NCI-H748 (cell line): Measurements from ENCODE around the gene FBXL20.
A peak's percentile ranks its signal among the peaks of the same experiment; 100 is the strongest.
"Not testable (repeated sequence)": the region's sequence is repeated elsewhere in the genome, so short reads cannot be mapped to it uniquely, and the experiment has no call there.

Experiments
- DNase-seq: peaks from one replicate; lab custom pipeline; 2025; ENCODE audit not compliant: unreplicated experiment; lab: John Stamatoyannopoulos, UW

The FBXL20 gene

DNA sequence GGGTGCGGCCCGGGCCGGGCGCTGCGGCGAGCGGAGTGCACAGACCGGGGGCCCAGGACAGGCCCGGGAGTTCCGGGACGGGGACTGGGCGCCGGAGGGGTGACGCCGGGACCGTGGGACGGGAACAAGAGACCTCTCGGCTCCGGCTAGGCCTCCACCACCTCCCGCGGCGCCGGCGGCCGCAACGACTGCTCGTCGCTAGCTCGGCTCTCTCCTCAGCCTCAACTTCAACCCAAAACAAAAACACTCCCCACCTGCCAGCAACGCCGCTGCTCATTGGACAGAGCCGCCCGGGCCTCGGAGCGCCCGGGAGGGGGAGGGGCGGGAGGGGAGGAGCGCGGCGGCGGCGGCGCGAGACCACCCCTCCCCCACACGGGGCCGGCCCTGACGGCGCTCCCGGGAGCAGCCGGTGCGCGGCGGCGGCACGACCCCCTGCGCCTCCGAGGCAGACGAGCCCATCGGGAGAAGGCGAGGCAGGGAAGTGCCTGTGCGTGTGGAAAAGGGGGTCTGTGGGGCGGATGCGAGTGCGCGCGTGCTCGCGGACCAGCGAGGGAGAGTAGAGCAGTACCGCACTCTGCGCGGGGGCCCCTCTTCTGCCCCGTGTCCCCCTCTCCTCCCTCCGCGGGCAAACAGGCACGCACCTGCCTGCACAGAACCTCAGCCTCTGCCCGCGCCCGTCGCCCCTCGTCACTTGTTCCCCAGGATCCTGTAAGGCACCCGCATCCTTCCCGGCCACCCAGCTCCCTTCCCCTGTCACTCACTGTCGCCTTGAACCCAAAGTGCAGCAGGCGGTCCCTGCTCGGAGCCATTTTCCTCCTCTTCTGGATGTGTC lies at the start of gene FBXL20:
FBXL20 (minus strand) TSS at position 215 of the 832 bp plus-strand sequence. CDS start 224 bp downstream, outside the sequence.
- peak; percentile 88 for DNase-seq

GRCh38 chr17:39450847-39451581 lies 49.6 kb upstream of the FBXL20 start, which contains the start of gene MED1:
Gene MED1, minus strand, starts transcription at chr17:39451263. Its CDS starts 201 bp downstream, at chr17:39451062.
- DNase-seq, result peak; percentile 99

GRCh38 chr17:39450051-39450450 lies 48.6 kb upstream of the FBXL20 start:
- DNase-seq, result no peak

GRCh38 chr17:39447561-39447960 lies 46.1 kb upstream of the FBXL20 start:
- DNase-seq, result no peak

GRCh38 chr17:39443326-39443725 lies 41.9 kb upstream of the FBXL20 start:
- no peak for DNase-seq

DNA sequence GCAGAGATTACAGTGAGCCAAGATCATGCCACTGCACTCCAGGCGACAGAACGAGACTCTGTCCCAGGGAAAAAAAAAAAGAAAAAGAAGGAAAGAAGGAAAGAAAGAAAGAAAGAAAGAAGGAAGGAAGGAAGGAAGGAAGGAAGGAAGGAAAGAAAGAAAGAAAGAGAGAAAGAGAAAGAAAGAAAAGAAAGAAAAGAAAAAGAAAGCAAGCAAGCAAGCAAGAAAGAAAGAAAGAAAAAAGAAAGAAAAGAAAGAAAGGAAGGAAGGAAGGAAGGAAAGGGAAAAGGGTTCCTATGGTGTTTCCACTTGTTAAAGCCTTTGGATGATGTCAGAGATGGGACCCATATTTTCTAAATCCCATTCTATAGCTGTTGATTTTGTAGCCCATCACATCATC lies 38.4 kb upstream of the FBXL20 start:
- DNase-seq, result not testable (repeated sequence)

DNA sequence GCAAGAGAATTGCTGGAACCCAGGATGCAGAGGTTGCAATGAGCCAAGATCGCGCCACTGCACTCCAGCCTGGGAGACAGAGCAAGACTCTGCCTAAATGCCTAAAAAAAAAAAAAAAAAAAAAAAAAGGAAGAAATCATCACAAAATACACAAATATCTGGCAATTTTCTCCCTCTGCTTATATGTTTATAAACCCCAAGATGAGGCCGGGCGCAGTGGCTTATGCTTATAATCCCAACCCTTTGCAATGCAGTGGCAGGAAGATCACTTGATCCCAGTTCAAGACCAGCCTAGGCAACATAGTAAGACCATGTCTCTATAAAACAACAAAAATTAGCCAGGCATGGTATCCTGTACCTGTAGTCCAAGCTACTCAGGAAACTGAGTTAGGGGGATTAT lies 28.2 kb upstream of the FBXL20 start:
- no peak for DNase-seq

DNA sequence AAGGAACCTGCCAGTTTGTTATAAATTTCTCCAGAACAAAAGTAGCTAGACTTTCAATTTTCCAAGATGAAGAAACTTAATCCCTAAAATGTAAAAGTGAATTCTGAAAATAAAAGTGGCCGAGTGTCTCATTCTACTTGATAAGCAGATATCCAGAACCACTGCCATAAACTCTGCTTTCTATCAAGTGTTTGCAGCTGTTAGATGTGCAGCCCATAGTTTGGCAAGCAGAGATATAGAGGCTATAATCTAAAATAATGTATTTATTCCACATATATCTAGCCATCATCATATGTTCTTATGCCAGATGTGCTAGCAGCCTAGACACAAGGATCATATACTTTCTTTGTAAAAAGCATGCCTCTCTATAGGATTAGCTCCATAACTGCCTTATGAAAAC lies 14.7 kb upstream of the FBXL20 start:
- DNase-seq, result no peak

- no peak for DNase-seq
These were observed 8.9 kb upstream of the FBXL20 start for GRCh38 chr17:39410279-39410678.

DNA sequence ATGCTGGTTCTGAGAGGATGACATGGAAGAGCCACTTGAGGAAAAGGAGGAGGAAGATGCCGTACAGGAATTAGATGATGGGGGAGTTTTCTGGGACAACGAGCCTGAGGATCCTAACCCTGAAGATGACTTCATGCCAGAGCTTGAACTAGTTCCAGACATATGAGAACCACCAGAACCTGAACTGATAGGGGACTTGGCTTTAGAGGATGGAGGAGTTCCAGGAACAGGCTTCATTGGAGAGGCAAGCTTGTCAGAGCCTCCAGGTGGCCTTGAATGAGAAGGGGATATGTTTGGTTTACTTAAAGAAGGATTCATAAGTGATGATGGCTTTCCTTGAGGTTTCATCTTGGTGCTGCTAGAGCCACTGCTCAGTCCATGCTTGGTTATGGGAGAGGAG lies 6.9 kb upstream of the FBXL20 start:
- no peak for DNase-seq

GRCh38 chr17:39406951-39407350 lies 5.5 kb upstream of the FBXL20 start:
- DNase-seq, result no peak

DNA sequence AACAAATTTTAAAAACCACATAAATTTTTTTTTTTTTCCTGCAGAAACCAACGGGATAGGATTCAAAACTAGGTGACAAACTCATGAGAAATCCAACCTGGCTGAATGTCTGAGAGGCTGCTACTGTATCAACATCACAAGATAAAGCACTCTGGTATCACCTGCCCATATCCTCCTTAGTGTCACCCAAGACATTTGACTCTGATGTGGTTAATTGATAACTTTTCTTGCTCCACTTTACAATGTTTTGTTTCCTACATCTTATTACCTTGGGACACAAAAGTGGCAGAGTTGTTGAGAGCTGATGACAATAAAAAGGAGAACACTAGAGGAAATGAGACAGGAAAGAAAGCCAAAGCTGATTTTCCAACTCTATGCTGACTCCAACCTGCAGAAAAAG lies 4.0 kb upstream of the FBXL20 start:
- DNase-seq, result no peak

GRCh38 chr17:39404542-39405378 lies 3.3 kb upstream of the FBXL20 start:
- DNase-seq, result no peak

DNA sequence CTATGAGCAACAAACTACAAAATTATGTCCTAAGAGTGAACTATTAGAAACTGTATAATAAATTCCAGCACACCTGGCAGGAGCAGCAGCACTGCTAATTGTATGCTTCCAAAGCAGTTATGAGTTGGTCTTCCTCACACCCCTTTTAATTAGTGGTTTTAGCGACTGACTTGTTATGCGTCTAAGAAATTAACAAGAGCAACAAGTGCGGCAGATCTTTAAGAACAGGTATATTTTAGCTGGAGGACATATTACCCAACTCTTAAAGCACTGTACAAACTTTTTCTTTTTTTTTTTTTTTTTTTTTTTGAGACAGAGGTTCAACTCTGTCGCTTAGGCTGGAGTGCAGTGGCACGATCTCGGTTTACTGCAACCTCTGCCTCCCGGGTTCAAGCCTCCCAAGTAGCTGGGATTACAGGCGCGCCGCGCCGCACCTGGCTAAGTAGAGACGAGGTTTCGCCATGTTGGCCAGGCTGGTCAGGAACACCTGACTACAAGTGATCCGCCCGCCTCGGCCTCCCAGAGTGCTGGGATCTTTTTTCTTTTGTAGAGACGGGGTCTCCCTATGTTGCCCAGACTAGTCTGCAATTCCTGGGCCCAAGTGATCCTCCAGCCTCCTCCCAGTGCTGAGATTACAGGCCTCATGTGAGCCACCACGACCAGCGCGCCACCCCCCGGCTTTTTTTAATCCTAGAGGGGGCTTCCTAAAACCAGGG lies 1.6 kb upstream of the FBXL20 start:
- no peak for DNase-seq

- peak; percentile 96 for DNase-seq
These were observed 941 bp upstream of the FBXL20 start for GRCh38 chr17:39402244-39402889.

DNA sequence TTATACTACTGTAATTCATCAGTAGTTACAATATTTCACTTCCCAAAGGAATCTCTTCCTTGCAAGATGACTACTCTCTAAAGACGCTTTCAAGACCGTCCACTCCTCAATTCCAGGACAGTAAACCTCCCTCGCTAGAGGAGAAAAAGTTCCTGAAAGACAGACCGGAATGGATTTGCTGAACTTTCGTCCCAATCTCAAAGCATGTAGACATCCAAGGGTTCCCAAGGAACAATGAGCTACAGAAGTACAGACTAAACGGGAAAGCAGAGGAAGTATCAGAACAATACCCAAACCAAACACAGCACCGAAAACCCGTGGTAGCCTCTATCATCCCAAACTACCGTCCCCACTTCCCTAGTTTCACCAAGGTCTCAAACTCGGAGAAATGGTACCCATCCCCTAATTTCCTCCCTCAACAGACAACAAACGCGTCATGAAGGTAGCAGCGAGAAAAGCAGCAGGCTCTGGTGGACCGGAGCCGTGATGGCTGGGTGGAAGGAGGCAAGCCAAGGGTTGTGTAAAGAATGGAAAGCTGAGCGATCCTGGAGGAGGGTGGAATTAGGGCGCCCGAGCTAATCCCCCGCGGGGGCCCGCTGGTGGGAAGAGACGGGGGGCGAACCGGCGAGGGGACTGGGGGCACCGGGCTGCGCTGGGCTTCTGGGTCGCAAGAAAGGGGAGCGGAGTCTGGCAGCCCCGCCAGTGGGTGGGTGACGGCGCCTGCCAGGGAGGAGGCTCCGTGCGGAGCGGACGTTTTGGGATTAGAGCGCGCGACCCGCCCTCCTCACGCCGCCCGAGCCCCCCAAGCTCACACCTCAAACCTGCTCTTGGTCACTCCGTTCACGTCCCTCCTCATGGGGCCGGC lies 647 bp downstream of the FBXL20 start:
- peak; percentile 29 for DNase-seq

DNA sequence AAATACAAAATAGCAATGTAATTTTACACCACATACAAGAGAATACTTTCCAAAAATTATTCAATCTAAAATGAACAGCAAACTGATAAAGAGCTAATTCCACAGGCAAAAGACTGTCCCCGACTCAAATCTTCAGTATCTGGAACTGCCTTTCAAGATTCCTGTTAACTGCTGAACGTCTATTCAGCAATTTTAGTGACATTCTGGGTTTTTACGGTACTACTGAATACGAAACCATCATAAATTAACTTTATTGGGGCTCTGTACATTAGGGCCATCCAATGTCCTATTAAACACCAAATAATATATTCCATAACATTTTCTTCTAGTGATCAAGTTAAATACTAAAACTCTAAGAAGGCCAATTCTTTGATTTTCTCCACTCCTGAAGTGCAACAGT lies 1.6 kb downstream of the FBXL20 start:
- DNase-seq, result no peak

- DNase-seq, result no peak
These were observed 7.7 kb downstream of the FBXL20 start for GRCh38 chr17:39393736-39394135.

DNA sequence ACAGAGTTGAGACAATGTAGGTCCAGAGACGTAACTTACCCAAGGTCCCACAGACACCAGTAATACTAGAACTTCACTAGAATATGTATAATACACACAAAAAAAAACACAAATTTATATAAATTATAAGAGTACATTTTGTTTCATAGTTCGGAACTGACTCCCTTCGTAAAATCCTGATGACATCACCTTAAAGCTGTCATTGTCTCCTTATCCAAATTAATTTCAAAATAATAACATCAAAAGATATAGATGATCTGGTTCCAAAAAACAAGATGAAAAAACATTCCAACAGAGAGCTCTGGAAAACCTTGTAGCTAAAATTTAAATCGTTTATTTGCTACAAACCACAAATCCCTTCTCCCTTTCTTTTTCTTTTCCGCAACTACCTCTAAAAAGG lies 10.0 kb downstream of the FBXL20 start:
- no peak for DNase-seq
